SH-SY5Y (cell line): ENCODE data around the gene RPL10A.

Experiments used
- GATA2 ChIP-seq: IDR thresholded peaks from 2 replicates; pipeline ENCODE4 v1.6.1; 2011; ENCODE audit warnings: mild to moderate bottlenecking, low read depth, low read length
- GATA3 ChIP-seq: IDR thresholded peaks from 2 replicates; pipeline ENCODE4 v1.6.1; 2011; ENCODE audit warnings: low read depth, mild to moderate bottlenecking, low read length, moderate library complexity

RPL10A gene

GRCh38 chr6:35489995-35490791 is 22.0 kb downstream of the RPL10A start:
- TF ChIP-seq GATA3 = no peak
- no peak for TF ChIP-seq GATA2

GRCh38 chr6:35490821-35491557 is 22.8 kb downstream of the RPL10A start:
- TF ChIP-seq GATA3 (no peak), GATA2 (no peak)

GRCh38 chr6:35491558-35492257 is 23.5 kb downstream of the RPL10A start:
- TF ChIP-seq GATA2 (no peak), GATA3 (no peak)

GRCh38 chr6:35492258-35492973 is 24.2 kb downstream of the RPL10A start:
- TF ChIP-seq GATA2 (peak; percentile 58), GATA3 (no peak)

- TF ChIP-seq GATA2 = no peak
- TF ChIP-seq GATA3 = no peak
These were observed 24.7 kb downstream of the RPL10A start for GRCh38 chr6:35492974-35493284.

- no peak for TF ChIP-seq GATA3
- no peak for TF ChIP-seq GATA2
These were observed 25.2 kb downstream of the RPL10A start for GRCh38 chr6:35493307-35493983.

GRCh38 chr6:35494161-35494563 is 26.0 kb downstream of the RPL10A start:
- no peak for TF ChIP-seq GATA2
- TF ChIP-seq GATA3 = no peak

- TF ChIP-seq GATA2 (no peak), GATA3 (no peak)
These were observed 27.2 kb downstream of the RPL10A start for GRCh38 chr6:35495258-35496035.

GRCh38 chr6:35496036-35496840 is 28.0 kb downstream of the RPL10A start:
- TF ChIP-seq GATA3 (no peak), GATA2 (no peak)

GRCh38 chr6:35496841-35497570 is 28.8 kb downstream of the RPL10A start, which contains the start of gene TEAD3:
TSS of gene TEAD3 (minus strand) at chr6:35497079.
- TF ChIP-seq GATA2 (no peak), GATA3 (no peak)
